MG63 (cell line): ENCODE data around the gene DCDC2C. TPM values are rescaled to one million over a fixed set of nuclear protein-coding genes. Genes with fewer than 3 reads are reported as not detected.
"Not testable (repeated sequence)": the region's sequence is repeated elsewhere in the genome, so short reads cannot be mapped to it uniquely, and the experiment has no call there.

Experiments used
- DNase-seq: peaks from one replicate; pipeline ENCODE4 v3.0.0-alpha.2; 2020
- H3K27me3 ChIP-seq: fragments of 250-450 bp; sonication (Bioruptor Pico); 2 replicates; pipeline ENCODE4 v1.5.1; 2020; ENCODE audit warnings: mild to moderate bottlenecking, moderate library complexity
- H3K36me3 ChIP-seq: fragments of 250-450 bp; sonication (Bioruptor Pico); 2 replicates; pipeline ENCODE4 v1.5.1; 2020; ENCODE audit warnings: mild to moderate bottlenecking, moderate library complexity
- H3K4me3 ChIP-seq: fragments of 250-450 bp; sonication (Bioruptor Pico); 2 replicates; pipeline ENCODE4 v1.5.1; 2020; ENCODE audit warnings: mild to moderate bottlenecking, moderate library complexity
- H3K9me3 ChIP-seq: fragments of 250-450 bp; sonication (Bioruptor Pico); 2 replicates; pipeline ENCODE4 v1.5.1; 2020; ENCODE audit warnings: mild to moderate bottlenecking, moderate library complexity
- total RNA-seq: library from RNA; depleted of rRNA; stranded (reverse); fragments of >200 nt; shearing (Covaris generic); gene quantifications from 2 replicates; pipeline ENCODE4 v1.2.3, GENCODE V29; 2014; ENCODE audit warnings: low replicate concordance; rRNA removed

Gene DCDC2C, protein sequence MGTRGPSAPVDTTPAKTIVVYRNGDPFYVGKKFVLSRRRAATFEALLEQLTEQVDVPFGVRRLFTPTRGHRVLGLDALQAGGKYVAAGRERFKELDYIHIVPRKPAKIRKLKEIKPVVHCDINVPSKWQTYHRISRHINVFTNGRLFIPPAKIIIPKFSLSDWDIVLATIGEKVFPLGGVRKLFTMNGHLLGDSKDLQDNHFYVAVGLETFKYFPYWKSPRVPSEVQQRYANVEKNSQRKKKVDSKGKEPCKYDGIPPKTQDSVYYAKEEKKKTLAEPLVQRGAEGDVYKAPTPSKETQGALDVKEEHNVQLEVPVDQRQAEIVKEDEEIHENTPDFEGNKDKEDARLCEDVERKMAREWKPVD
- total RNA-seq = not detected in 2 replicates

DNA sequence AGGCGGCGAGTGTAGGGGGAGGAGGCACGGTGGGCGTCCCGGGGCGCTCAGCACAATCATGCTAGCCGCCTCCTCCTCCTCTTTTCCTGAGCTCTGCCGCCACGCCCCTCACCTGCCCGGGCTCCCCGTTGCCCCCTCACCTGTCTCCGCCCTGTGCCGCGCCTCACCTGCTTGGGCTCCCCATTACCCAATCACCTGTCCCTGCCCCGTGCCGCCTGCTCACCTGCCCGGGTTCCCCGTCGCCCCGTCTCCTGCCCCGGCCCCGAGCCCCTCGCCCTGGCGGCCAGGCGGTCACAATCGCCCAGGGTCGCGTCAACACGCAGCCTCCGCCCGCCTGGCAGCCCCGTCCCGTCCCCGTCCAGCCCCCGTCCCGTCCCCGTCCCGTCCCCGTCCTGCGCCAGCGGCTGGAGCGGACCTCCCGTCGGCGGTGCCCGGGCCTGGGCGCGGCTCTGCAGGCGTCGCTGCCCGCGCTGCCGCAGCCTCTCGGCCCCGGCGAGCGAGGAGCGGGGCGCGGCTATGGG, at the start of gene DCDC2C:
Gene DCDC2C, plus strand, starts transcription at position 340 of the 521 bp plus-strand sequence. Its CDS starts 177 bp downstream, at position 517.
- Histone ChIP-seq H3K4me3 (no peak within 1 kb of the TSS), H3K27me3 (peaks cover 24% of the 10 kb centered on the region)

DNA sequence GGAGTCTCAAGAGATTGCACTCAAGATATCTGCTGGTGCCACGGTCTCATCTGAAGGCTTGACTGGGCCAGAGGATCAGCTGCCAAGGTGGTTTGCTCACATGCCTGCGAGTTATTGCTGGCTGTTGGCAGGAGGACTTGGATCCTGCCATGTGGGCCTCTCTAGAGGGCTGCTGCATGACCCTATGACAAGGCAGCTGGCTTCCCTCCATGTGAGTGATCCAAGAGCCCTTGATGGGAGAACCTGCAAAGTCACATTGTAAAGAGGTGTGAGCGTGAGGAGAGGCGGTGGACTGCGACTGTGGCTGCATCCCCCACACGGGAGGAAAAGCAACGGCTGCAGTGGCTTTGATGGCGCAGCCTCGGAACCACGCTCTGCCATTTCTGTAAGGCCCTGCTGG, 49.4 kb upstream of the DCDC2C start:
- Histone ChIP-seq H3K4me3 (no peak overlapping the region), H3K9me3 (no peaks in the 10 kb centered on the region), H3K27me3 (no peaks in the 10 kb centered on the region), H3K36me3 (no peaks in the 10 kb centered on the region)
- no peak for DNase-seq

More for the DNA sequence above, at the start of gene DCDC2C:
- no peaks in the 10 kb centered on the region for H3K9me3 ChIP-seq
- no peak for DNase-seq
- H3K36me3 ChIP-seq = no peaks in the 10 kb centered on the region

DNA sequence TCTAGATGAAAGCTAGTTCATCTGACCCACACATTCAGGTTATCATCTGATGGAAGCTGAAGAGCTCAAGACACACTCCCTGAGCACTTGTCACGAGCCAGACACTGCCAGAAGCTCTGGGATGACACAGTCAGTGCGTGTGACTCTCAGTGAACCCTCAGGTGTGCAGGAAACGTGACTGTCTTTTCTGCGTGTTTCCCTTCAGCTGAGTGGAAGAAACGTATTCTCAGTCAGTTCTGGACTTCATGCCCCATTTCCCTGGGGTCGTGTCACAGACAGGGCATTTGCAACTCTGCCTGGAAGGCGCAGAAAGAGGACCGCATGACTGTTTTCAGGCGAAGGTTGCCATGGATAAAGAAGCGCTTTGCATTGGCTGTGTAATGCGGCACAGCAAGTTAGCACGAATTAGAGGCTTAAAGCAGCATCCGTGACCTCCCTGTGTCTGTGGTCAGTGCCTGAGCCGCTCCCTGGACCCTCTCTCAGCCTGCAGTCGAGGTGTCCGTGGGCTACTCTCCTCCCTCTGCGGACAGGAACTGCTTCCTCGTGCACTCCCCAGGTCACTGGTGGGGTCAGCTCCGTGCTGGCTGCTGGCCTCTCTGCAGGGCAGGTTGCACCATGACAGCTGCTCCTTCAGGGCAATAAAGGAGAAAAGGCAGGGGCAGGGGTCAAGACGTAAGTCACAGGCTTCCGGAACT, 48.7 kb upstream of the DCDC2C start:
- H3K4me3 ChIP-seq = no peak overlapping the region
- H3K27me3 ChIP-seq = no peaks in the 10 kb centered on the region
- no peak for DNase-seq
- no peaks in the 10 kb centered on the region for H3K9me3 ChIP-seq
- H3K36me3 ChIP-seq = no peaks in the 10 kb centered on the region

DNA sequence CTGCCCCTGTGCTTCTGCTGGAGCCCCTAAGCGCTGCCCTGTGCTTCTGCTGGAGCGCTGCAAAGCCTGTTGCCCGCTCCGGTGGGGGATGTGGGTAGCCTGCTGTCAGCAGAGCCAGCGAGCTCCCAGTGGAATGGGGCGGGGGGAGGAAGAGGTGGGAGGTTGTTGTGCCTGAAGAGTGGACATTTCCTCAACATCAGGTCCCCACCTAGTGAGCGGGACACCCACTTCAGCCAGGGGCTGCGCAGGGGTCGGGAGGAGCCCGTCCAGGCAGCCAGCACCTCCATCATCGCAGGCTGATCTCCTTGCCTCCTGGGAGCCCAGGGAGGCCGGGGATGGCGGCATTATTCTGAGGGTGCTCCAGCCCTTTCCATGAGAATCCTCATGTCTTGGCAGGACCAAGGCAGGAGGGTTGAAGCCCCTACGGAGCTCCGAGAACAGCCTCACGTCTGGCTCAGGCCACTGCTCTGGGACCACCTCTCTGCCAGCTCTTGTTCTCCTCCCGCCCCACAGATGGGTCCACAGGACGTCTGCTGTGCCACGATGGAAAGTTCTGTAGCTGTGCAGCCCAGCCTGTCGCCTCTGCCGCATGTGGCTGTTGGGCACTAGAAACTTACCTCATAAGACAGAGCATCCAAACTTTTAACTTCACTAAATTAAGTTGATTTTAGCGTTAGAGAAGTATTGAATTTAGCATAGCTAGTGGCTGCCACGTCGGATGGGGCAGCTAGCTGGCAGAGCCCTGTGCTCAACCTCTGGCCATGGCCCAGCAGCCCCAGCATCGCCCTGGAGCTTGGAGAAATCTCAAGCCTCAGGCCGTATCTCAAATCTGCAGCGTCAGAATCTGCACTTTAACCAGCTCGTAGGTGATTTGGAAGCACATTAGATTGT, 47.3 kb upstream of the DCDC2C start:
- Histone ChIP-seq H3K27me3 (no peaks in the 10 kb centered on the region), H3K9me3 (no peaks in the 10 kb centered on the region), H3K4me3 (no peak overlapping the region), H3K36me3 (no peaks in the 10 kb centered on the region)
- no peak for DNase-seq

DNA sequence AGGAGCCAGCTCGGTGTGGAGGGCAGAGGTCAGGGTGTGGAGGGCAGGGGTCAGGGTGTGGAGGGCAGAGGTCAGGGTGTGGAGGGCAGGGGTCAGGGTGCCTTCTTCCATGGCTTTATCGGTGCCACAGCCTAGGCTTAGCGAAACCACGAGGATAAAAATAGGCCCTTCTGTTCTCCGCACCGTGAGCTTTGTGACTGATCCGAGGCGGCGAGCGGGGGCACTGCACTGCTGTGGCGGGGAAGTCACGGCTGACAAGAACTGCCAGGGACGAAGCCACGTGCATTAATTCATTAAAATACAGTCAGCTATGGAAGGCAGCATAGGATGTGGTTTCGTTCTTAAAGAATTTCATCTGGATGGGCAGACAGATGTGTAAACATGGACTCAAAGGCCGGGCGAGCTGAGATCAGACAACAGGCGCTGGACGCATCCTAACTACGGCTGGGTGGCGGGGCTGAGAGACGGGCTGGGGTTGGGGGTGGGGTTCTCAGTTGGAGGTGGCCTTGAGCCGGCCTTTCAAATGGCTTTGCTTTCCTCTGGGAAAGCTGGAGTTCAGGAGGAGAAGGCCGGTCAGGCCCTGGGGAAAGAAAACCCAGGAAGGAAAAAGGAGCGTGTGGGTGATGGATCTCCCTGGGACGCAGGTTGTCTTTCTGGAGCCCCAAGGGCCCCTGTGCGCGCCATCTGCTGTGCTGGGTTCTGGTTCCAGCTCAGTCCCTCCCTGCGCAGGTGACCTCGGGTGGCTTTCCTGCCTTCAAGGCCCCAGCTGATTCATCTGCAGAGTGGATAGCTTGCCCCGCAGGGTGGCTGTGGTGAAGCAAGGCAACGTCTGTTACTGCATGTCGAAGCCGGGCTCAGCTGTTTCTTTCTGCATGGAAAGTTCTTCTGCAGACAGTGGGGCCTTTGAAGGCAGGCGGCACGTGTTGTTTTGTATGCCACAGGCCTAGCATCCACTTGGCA, 46.3 kb upstream of the DCDC2C start:
- no peak for DNase-seq
- Histone ChIP-seq H3K9me3 (no peaks in the 10 kb centered on the region), H3K4me3 (no peak overlapping the region)

DNA sequence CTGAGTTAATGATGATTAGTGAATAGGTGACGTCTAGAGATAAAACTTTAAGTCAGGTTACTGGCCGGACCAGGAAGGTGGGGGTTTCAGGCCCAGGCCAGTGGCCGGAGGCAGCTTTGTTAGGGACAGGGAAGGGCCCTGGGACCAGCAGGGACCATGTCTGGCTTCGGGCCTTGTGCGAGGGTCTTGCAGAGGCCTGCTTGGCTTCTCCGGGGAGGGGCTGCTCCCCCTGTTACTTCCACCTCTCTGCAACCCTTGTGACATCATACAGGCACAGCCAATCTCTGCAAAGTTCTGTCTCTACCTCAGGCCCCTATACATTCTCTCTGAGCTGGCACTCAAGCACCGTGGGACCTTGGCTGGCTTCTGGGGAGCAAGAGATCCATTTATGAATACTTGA, 45.5 kb upstream of the DCDC2C start, which contains the start of gene ALLC:
Gene ALLC, plus strand, starts transcription at position 320 of the 400 bp plus-strand sequence. CDS start 12,958 bp downstream, outside the sequence.
- no peak within 1 kb of the TSS for H3K4me3 ChIP-seq
- no peaks in the 10 kb centered on the region for H3K36me3 ChIP-seq
- no peaks in the 10 kb centered on the region for H3K27me3 ChIP-seq
- no peak for DNase-seq
- no peaks in the 10 kb centered on the region for H3K9me3 ChIP-seq

More for the DNA sequence above, 46.3 kb upstream of the DCDC2C start:
- Histone ChIP-seq H3K27me3 (no peaks in the 10 kb centered on the region), H3K36me3 (no peaks in the 10 kb centered on the region)

DNA sequence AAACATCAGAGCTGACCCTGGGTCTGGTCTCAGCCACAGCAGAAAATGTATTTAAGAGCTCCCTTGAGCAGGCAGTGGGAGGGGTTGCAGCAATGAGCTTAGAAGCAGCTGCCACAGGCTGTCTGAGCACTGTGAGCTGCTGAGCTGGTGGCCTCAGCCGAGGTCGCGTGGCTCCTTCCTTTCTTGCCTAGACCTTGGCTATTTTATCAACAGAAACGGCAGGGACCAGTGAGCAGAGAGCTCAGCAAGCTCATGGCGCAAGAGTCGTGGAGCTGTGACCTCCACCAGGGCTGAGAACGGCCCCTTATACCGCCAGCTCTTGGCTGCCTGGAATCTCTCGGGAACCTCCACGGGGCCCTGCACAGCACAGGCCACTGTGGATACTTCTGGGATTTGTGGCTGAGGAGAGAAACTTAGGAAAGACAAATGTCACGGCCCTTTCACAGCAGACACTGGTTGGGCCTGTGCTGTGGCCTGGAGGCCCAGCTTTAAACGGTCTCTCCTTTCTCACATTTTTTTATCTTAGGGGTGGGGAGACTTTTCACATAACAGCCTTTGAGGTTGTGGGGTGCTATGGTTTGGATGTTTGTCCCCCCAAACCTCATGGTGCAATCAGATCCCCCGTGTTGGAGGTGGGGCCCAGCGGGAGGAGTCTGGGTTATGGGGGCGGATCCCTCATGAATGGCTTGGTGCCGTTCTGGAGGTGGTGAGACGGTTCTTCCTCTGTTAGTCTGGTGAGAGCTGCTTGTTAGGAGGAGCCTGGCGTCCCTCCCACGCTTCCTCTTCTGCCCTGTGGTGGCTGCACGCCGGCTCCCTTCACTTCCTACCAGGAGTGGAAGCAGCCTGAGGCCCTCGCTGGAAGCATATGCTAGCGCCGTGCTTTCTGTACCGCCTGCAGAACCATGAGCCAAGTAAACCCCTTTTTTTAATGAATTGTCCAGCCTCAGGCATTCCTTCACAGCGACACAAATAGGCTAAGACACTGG, 43.6 kb upstream of the DCDC2C start:
- no peaks in the 10 kb centered on the region for H3K27me3 ChIP-seq
- no peaks in the 10 kb centered on the region for H3K9me3 ChIP-seq
- H3K36me3 ChIP-seq = no peaks in the 10 kb centered on the region
- H3K4me3 ChIP-seq = no peak overlapping the region
- DNase-seq = no peak

DNA sequence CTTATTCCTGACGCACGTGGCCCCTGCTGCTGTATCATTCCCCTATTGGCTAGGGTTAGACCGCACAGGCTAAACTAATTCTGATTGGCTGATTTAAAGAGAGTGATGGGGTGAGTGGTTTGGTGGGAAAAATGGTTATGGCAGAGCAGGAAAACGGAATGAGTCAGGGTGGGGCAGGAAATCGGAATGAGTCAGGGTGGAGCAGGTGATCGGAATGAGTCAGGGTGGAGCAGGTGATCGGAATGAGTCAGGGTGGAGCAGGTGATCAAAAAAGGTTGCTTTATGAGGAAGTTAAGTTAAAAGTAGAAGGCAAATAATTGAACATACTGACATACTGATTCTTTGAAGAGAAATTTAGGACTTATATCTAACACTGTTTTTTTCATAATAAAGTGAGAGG, 42.7 kb upstream of the DCDC2C start:
- not testable (repeated sequence) for H3K27me3 ChIP-seq, H3K4me3 ChIP-seq, H3K9me3 ChIP-seq, H3K36me3 ChIP-seq
- peak; percentile 22 for DNase-seq

DNA sequence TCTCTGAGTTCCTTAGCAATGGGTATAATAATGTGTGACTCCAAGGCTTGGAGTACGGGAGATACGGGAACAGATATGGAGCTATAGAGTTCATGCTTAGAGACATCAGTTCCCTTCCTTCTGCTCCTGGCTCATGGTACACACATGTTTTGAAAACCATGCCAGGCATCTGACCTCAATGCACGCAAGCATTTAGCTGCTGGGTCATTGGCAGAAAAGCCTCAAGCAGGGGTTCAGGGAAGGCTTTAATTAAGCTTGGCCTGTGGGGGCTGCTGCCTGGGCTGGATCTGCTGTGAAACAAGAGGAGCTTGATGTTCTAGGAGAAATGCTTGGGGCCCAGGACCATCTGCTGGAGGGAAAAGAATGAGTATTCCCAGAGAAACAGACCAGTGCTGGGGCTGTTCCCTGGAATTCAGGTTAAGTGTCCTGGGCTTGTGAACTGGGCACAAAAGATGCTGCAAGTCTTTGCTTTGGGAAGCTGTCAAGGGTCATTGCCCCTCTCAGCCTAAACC, 42.2 kb upstream of the DCDC2C start:
- no peak overlapping the region for H3K4me3 ChIP-seq

DNA sequence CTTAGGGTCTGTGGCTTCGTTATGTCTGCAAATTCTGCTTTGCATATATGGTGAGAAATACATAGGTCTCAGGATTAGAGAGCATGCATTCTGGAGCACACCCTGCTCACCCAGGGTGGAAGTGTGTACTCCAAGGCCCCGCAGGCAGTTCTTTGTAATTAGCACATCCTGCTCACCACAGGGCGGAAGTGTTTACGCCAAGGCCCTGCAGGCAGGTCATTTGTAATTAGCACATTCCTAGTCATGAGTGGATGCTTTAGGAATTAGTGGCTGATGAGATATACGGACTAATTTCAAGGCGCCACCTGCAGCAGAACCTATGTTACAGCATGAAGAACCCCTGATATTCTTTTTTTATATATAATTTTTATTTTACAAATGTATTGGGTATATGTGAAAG, 41.1 kb upstream of the DCDC2C start:
- no peaks in the 10 kb centered on the region for H3K9me3 ChIP-seq
- DNase-seq = no peak
- H3K4me3 ChIP-seq = no peak overlapping the region
- no peaks in the 10 kb centered on the region for H3K36me3 ChIP-seq
- no peaks in the 10 kb centered on the region for H3K27me3 ChIP-seq

More for the DNA sequence above, 42.2 kb upstream of the DCDC2C start:
- DNase-seq = no peak
- no peaks in the 10 kb centered on the region for H3K9me3 ChIP-seq
- H3K36me3 ChIP-seq = no peaks in the 10 kb centered on the region
- no peaks in the 10 kb centered on the region for H3K27me3 ChIP-seq

DNA sequence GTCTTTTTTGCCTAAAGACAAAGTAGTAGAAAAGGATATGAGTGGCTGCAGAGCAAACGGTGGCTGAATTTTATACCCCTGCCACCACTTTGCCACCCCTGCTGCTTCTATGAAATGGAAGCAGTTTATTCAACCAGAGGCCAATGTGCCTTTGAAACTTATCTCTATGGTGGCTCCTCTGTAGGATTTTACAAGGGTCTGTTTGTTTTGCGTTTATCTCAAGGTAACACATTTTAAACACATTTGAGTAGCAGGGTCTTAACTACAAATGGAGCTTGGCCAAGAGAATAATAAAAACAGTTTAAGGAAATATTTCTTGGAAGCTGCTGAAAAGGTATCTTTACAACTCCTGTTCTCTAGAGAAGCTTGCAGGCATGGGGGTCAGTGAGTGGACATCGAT, 39.3 kb upstream of the DCDC2C start:
- H3K9me3 ChIP-seq = no peaks in the 10 kb centered on the region
- no peaks in the 10 kb centered on the region for H3K27me3 ChIP-seq
- no peaks in the 10 kb centered on the region for H3K36me3 ChIP-seq
- no peak for DNase-seq
- no peak overlapping the region for H3K4me3 ChIP-seq

DNA sequence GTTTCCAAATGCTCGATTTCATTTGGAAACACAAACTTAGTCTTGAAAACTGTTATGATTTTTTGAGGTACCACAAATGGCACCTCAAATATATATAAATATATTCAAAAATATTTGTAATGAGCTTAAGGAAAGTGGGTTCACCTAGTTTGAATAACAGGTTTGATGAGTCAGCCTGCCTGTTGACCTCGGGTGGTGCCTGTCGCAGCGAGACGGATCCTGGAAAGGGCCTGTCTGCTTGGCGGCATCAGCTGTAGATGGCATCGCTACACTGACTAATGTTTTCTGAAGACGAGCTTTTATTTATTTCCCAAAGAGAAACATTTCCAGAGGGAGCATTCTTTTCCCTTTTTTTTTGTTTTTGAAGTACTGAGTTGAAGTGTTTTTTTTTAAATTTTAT, 38.5 kb upstream of the DCDC2C start:
- H3K4me3 ChIP-seq = no peak overlapping the region
- DNase-seq = no peak
- H3K9me3 ChIP-seq = no peaks in the 10 kb centered on the region
- H3K27me3 ChIP-seq = no peaks in the 10 kb centered on the region
- no peaks in the 10 kb centered on the region for H3K36me3 ChIP-seq

DNA sequence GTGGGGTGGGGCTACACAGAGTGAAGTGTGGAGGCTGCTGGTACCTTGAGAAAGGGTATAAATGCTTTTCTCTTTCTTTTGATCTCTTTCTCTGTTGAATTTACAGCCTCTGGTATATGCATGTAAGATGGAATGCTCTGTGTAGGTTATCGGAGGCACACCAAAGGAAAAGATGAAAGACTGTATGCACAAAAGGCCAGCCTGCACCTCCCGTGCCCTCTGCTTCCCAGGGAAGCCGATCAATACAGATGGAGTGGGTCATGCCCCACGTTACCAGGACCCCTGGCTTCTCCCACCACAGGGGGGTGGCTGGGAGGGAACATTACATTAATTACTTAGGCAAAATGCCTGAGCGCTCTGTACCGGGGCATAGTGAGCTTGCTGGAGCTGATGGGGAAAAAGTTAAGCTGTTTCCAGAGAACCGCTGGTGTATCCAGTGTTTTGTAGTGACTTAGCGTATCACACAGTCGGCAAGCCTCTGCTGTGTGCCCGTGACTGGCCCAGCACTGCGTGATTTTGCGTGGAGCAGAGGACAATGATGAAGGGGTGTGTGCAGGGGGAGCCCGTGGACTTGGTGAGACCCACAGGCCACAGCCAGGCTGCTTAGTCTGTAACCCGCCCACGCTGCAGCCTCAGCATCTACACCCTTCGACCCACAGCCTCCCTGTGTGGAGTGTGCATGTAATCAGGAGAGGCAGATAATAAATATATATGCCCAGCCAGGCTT, 37.3 kb upstream of the DCDC2C start:
- H3K27me3 ChIP-seq = no peaks in the 10 kb centered on the region
- no peak overlapping the region for H3K4me3 ChIP-seq
- no peak for DNase-seq
- H3K9me3 ChIP-seq = no peaks in the 10 kb centered on the region
- no peaks in the 10 kb centered on the region for H3K36me3 ChIP-seq

DNA sequence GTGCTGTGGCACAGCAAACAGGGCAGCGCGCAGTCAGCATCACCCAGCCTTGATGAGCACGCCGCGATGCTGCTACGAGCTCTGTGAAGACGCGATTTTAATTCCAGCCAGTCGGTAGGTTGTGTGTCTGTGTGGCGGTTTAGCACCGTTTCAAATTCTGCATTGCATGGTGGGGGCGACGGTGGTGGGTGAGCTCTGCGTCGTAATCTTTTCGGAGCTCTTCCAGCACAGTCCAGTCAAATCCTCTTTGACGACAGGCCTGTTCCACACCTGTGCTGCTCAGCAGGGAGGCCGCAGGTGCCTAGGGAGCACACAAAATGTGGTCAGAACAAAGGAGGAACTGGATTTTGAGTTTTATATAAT, 36.8 kb upstream of the DCDC2C start:
- H3K27me3 ChIP-seq = no peaks in the 10 kb centered on the region

More for the DNA sequence above, 36.8 kb upstream of the DCDC2C start:
- no peaks in the 10 kb centered on the region for H3K9me3 ChIP-seq
- DNase-seq = no peak
- H3K4me3 ChIP-seq = no peak overlapping the region
- H3K36me3 ChIP-seq = no peaks in the 10 kb centered on the region
